HG02981 (cell line): ENCODE measurements around the gene MED22.
"Not testable (repeated sequence)": the region's sequence is repeated elsewhere in the genome, so short reads cannot be mapped to it uniquely, and the experiment has no call there.

Experiments
- ATAC-seq: cut with Tn5 transposase; IDR thresholded peaks from one replicate; pipeline ENCODE4 v1.9.1; 2021; ENCODE audit warnings: mild to moderate bottlenecking, moderate library complexity; ENCODE audit not compliant: unreplicated experiment

MED22 gene

GRCh38 chr9:133347985-133348717 is at the start of gene MED22, which contains the start of gene RPL7A:
MED22 (minus strand) TSS chr9:133348131; CDS start chr9:133346662, 1,469 bp downstream.
RPL7A (plus strand) TSS chr9:133348218; CDS start chr9:133348244, 26 bp downstream.
- peak; percentile 70 for ATAC-seq

DNA sequence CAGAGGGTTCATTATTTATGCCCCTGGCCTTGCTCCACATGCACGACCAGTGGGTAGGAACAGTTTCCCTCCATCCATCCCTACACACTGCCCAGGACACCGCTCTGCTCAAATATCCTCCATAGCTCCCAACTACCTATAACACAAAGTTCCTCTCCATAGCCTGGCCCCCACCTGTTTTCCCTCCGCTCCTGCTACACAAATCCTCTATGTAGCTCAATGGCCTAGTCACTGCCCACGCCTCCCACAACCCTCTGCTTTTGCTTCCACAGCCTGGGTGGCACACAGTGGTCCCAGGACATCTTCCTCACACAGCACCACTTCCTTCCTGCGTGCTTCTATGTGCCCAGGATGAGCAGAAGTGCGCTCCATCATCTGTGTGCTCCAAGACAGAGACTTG is 49.4 kb upstream of the MED22 start:
- ATAC-seq = no peak

DNA sequence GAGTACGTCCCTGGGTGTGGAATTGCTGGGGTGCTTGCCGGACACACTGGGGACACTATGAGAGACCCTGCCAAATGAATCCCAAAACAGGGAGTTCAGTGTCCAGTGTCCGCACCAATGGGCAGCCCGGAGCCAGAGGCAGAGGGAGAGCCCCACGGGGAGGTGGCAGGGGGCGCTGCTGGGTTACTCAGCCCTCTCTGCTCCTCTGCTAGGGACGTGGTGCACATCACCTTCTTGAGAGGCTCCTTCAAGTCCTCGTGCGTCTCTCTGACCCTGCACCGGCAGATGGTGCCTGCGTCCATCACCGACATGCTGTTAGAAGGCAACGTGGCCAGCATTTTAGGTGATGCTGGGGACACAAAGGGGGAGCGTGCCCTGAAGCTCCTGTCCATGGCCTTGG is 49.0 kb upstream of the MED22 start:
- no peak for ATAC-seq

DNA sequence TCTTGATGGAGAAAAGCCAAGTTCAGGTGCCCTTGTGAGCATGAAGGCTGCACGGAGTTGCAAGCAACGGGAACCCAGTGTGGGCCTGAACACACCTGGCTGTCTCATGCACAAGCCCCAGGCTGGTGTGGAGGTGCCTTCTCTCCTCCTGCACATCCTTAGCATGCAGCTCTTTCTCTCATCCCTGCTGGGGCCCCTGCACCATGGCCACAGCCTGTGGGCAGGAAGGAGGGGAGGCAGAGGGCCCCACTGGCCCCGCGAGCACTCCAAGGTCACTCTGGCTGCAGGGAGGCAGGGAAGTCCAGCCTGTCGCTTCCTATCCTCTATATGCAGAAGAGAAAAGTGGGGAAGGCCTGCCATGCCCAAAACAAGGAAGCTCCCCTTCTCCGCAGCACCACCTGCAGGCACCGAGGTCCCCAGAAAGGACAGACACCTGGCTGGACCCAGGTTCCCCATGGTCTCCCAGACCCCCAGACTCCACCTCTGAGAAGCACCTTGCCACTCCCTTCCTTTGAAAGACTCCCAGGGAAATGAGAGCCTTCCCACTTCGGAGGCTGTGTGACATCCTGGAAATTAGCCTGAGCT is 46.8 kb upstream of the MED22 start:
- ATAC-seq = no peak

- no peak for ATAC-seq
Measured at GRCh38 chr9:133393399-133393798, 45.5 kb upstream of the MED22 start.

DNA sequence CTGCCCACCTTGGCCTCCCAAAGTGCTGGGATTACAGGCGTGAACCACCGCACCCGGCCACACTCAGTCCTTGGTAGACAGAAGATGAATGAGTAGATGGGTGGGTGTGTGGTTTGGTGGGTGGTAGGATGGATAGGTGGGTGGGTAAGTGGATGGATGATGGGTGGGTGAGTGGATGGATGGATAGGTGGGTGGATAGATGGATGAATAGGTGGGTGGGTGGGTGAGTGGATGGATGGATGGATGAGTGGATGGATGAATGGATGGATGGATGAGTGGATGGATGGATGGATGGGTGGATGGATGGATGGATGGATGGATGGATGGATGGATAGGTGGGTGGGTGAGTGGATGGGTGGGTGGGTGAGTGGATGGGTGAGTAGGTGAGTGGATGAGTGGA is 44.4 kb upstream of the MED22 start:
- ATAC-seq = not testable (repeated sequence)

GRCh38 chr9:133391449-133391848 is 43.5 kb upstream of the MED22 start:
- ATAC-seq = not testable (repeated sequence)

- no peak for ATAC-seq
Measured at GRCh38 chr9:133390713-133391112, 42.8 kb upstream of the MED22 start.

- ATAC-seq = no peak
Measured at GRCh38 chr9:133389562-133389961, 41.6 kb upstream of the MED22 start.

DNA sequence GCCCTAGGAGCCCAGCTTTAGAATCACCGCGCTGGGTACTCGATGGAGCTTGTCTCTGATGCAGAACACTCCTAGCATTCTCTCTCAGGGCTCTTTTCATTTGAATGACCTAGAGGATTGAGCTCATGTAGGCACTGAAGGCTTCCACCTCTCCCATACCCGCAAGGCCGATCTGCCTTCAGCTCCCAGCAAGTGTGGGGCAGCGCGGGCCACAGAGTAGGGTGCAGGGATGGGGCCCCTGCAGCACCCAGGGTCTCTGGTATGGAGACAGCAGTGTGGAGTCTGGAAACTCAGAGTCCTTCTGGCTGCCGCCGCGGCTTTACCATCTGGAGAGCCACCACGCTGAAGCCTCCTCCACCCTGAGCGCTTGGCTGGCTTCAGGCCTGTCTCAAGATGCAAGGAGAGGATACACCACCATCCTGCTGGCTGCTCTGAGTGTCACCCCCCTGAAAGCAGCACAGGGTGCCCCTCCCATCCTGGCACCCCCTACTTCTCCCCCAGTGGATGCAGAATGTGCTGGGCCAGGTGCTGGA is 41.2 kb upstream of the MED22 start:
- ATAC-seq = no peak

GRCh38 chr9:133387680-133388079 is 39.7 kb upstream of the MED22 start:
- ATAC-seq = no peak

- no peak for ATAC-seq
Measured at GRCh38 chr9:133386338-133386737, 38.4 kb upstream of the MED22 start.

- no peak for ATAC-seq
Measured at GRCh38 chr9:133385452-133385851, 37.5 kb upstream of the MED22 start.

- ATAC-seq = no peak
Measured at GRCh38 chr9:133384736-133385321, 36.9 kb upstream of the MED22 start.

DNA sequence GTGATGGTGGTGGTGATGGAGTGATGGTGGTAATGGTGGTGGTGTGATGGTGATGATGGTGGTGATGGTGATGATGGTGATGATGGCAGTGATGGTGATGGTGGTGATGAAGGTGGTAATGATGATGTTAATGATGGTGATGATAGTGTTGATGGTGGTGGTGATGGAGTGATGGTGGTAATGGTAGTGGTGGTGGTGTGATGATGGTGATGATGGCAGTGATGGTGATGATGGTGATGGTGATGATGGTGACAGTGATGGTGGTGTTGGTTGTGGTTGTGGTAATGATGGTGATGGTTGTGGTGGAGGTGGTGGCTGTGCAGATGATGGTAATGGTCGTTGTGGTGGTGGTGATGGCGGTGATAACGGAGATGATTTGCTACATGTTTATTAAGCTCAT is 35.5 kb upstream of the MED22 start:
- no peak for ATAC-seq

DNA sequence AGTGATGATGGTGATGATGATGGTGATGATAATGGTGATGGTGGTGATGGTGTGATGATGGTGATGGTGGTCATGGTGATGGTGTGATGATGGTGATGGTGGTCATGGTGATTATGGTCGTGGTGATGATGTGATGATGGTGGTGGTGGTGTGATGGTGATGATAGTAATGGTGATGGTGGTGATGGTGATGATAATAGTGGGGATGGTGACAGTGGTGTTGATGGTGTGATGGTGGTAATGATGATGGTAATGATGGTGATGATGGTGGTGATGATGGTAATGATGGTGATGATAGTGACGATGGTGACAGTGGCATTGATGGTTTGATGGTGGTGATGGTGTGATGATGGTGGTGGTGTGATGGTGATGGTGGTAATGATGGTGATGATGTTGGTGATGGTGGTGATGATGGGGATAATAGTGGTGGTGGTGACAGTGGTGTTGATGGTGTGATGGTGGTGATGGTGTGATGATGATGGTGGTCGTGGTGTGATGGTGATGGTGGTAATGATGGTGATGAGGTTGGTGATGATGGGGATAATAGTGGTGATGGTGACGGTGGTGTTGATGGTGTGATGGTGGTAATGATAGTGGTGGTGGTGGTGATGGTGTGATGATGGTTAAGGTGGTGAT is 34.7 kb upstream of the MED22 start:
- no peak for ATAC-seq

DNA sequence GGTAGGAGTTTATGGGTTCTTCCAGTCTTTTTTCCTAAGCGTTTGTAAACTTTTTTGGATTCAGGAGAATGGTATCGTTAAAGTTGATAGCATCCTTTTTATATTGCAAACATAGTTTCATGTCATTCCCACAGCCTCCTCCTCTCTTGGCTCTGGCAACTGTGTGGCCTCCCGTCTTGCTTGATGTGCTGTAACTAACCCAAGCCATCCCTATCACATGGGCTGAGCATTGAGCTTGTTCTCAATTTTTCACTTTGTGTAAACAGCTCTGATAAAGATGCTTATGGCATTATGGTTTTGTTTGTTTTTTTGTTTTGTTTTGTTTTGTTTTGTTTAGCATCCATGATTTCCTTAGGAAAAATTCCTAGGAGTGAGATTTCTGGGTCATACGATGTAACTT is 32.8 kb upstream of the MED22 start:
- ATAC-seq = no peak

GRCh38 chr9:133379153-133380086 is 31.5 kb upstream of the MED22 start:
- ATAC-seq = no peak

DNA sequence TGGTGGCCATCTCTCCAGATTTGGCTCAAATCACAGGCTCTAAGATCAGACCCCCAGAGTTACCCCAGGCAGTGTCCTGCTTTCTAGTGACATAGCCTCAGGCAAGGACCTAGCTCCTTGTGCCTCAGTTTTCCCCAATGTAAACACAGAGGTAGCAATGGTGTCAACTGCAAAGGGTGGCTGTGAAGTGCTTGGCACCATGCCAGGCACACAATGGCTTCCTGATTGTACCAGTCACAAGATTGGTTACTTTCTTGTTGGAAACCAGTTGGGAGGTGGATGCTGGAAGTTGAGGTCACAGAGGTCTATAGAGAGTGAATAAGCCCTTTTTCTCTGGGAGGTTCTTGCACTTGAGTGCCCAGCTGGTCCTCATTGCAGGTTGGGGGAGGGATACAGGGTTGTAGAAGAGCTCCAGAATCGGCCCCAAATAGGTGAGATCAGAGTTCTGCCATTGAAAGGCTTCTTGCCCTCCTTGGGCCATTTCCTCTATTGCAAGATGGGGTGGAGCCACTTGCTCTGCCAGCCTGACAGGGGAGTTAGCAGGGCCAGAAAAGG is 30.6 kb upstream of the MED22 start:
- no peak for ATAC-seq

DNA sequence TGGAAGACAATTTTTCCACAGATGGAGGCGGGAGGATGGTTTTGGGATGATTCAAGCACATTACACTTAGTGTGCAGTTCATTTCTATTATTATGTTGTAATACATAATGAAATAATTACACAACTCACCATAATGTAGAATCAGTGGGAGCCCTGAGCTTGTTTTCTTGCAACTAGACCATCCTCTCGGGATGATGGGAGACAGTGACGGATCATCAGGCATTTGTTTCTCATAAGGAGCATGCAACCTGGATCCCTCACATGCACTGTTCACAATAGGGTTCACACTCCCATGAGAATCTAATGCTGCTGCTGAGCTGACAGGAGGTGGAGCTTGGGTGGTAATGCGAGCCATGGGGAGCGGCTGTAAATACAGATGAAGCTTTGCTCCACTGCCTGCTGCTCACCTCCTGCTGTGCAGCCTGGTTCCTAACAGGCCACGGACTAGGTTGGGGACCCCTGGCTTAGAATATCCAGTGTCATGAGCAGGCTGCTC is 29.8 kb upstream of the MED22 start:
- no peak for ATAC-seq
